Suprapubic skin (tissue), 4 donors: Measurements from ENCODE around the gene AIMP1. TPM values are rescaled to one million over a fixed set of nuclear protein-coding genes. Genes with fewer than 3 reads are reported as not detected.

ENCODE experiments used
- DNase-seq, 2 donors: peaks; one replicate each; pipeline ENCODE4 v3.0.0-alpha.2; 2019; ENCODE audit warnings: low spot score in 2 of 2
- H3K27ac ChIP-seq: fragments of 200-600 bp; sonication (generic); one replicate; pipeline ENCODE4 v1.5.1; 2019
- H3K27me3 ChIP-seq: fragments of 200-600 bp; sonication (generic); one replicate; pipeline ENCODE4 v1.5.1; 2019
- H3K36me3 ChIP-seq: fragments of 200-600 bp; sonication (generic); one replicate; pipeline ENCODE4 v1.5.1; 2019
- H3K4me1 ChIP-seq: fragments of 200-600 bp; sonication (generic); one replicate; pipeline ENCODE4 v1.5.1; 2019
- H3K4me3 ChIP-seq: fragments of 200-600 bp; sonication (generic); one replicate; pipeline ENCODE4 v1.5.1; 2019; ENCODE audit warnings: mild to moderate bottlenecking
- H3K9me3 ChIP-seq: fragments of 200-600 bp; sonication (generic); one replicate; pipeline ENCODE4 v1.5.1; 2019
- CTCF ChIP-seq, 2 donors: fragments of 200-600 bp in 1 of 2; fragments of 450-650 bp in 1 of 2; sonication (generic) in 1 of 2; IDR thresholded peaks; one replicate each; pipeline ENCODE4 v1.5.1; 2016 to 2019; ENCODE audit warnings: antibody characterized with exemption in 2 of 2, mild to moderate bottlenecking in 1 of 2, moderate library complexity in 1 of 2
- EP300 ChIP-seq: sonication (generic); formaldehyde crosslinking; IDR thresholded peaks from one replicate; pipeline ENCODE4 v1.6.1; 2017; ENCODE audit warnings: antibody characterized with exemption
- POLR2A ChIP-seq, 2 donors: fragments of 450-650 bp; IDR thresholded peaks; one replicate each; pipeline ENCODE4 v1.6.1; 2017; ENCODE audit warnings: antibody characterized with exemption in 2 of 2, mild to moderate bottlenecking in 2 of 2, moderate library complexity in 2 of 2
- POLR2AphosphoS5 ChIP-seq, 3 donors: sonication (generic); formaldehyde crosslinking; IDR thresholded peaks; one replicate each; pipeline ENCODE4 v1.6.1; 2017; ENCODE audit warnings: antibody characterized with exemption in 3 of 3
- WGBS: methylation state at CpG from one replicate; pipeline ENCODE4 v1.1.5; 2018; 5-methylcytosine and 5-hydroxymethylcytosine counted together
- total RNA-seq, 4 donors: library from RNA; depleted of rRNA; stranded (reverse); fragments of >200 nt; gene quantifications; one replicate each; pipeline ENCODE4 v1.1.0, GENCODE V29; 2016

Gene AIMP1
- total RNA-seq, 4 donors from 2014 or later = 17.0 to 26.6 (median 20.5) TPM

- no peak overlapping the region for H3K27ac ChIP-seq
- no peak for DNase-seq
- no peaks in the 10 kb centered on the region for H3K27me3 ChIP-seq
- H3K9me3 ChIP-seq = no peaks in the 10 kb centered on the region
- no peaks in the 10 kb centered on the region for H3K4me1 ChIP-seq
- no peak for TF ChIP-seq EP300
- TF ChIP-seq POLR2AphosphoS5 (IDR thresholded peaks at IDR 0.05) = no peak
- TF ChIP-seq POLR2A (IDR thresholded peaks at IDR 0.05) = no peak
- no peak for TF ChIP-seq CTCF (IDR thresholded peaks at IDR 0.05)
- H3K4me3 ChIP-seq = no peak overlapping the region
- peaks cover 49% of the 10 kb centered on the region for H3K36me3 ChIP-seq
These were observed 9.4 kb downstream of the AIMP1 start for GRCh38 chr4:106325800-106326199.

GRCh38 chr4:106329041-106329618, 12.8 kb downstream of the AIMP1 start:
- Histone ChIP-seq H3K27me3 (no peaks in the 10 kb centered on the region), H3K4me3 (no peak overlapping the region), H3K4me1 (no peaks in the 10 kb centered on the region), H3K36me3 (peaks cover 73% of the 10 kb centered on the region), H3K27ac (no peak overlapping the region), H3K9me3 (no peaks in the 10 kb centered on the region)
- no peak for DNase-seq
- WGBS = 17% methylated on average over 1 of the region's 1 CpG
- TF ChIP-seq EP300 (no peak), CTCF (IDR thresholded peaks at IDR 0.05) (peak; percentile 25 to 39), POLR2AphosphoS5 (IDR thresholded peaks at IDR 0.05) (no peak), POLR2A (IDR thresholded peaks at IDR 0.05) (no peak)

- Histone ChIP-seq H3K36me3 (peaks cover 87% of the 10 kb centered on the region), H3K4me3 (no peak overlapping the region), H3K9me3 (peaks cover 5% of the 10 kb centered on the region), H3K4me1 (no peaks in the 10 kb centered on the region), H3K27me3 (no peaks in the 10 kb centered on the region), H3K27ac (no peak overlapping the region)
- WGBS = 93% methylated on average over 5 of the region's 5 CpGs
- TF ChIP-seq CTCF (IDR thresholded peaks at IDR 0.05) = no peak
- DNase-seq = no peak
These were observed 16.8 kb downstream of the AIMP1 start for GRCh38 chr4:106333186-106333585.

GRCh38 chr4:106334741-106335470, 18.6 kb downstream of the AIMP1 start:
- Histone ChIP-seq H3K27me3 (no peaks in the 10 kb centered on the region), H3K36me3 (peaks cover 86% of the 10 kb centered on the region), H3K4me3 (no peak overlapping the region), H3K27ac (no peak overlapping the region), H3K4me1 (no peaks in the 10 kb centered on the region), H3K9me3 (peaks cover 7% of the 10 kb centered on the region)
- no peak for DNase-seq
- TF ChIP-seq POLR2AphosphoS5 (IDR thresholded peaks at IDR 0.05) (no peak), CTCF (IDR thresholded peaks at IDR 0.05) (no peak), EP300 (no peak), POLR2A (IDR thresholded peaks at IDR 0.05) (no peak)
- 77% methylated on average over 1 of the region's 1 CpG for WGBS

GRCh38 chr4:106336618-106337017, 20.3 kb downstream of the AIMP1 start:
- DNase-seq = no peak
- peaks cover 7% of the 10 kb centered on the region for H3K9me3 ChIP-seq
- H3K36me3 ChIP-seq = peaks cover 78% of the 10 kb centered on the region
- H3K4me3 ChIP-seq = no peak overlapping the region
- H3K27ac ChIP-seq = no peak overlapping the region
- TF ChIP-seq CTCF (IDR thresholded peaks at IDR 0.05) = no peak
- no peak for TF ChIP-seq POLR2A (IDR thresholded peaks at IDR 0.05)
- 89% methylated on average over 3 of the region's 3 CpGs for WGBS
- no peaks in the 10 kb centered on the region for H3K27me3 ChIP-seq
- no peaks in the 10 kb centered on the region for H3K4me1 ChIP-seq
